NOMO-1 treated with DMSO at 0.1 percent for 48 hours (cell line): Measurements from ENCODE around the gene WDR7.

Experiments used
- DNase-seq: peaks from one replicate; lab custom pipeline; 2025; ENCODE audit not compliant: unreplicated experiment; lab: John Stamatoyannopoulos, UW

The WDR7 gene

GRCh38 chr18:56873441-56874140, 222.4 kb downstream of the WDR7 start:
- peak; percentile 41 for DNase-seq

- DNase-seq, result no peak
These were observed 227.6 kb downstream of the WDR7 start for GRCh38 chr18:56878711-56879110.

GRCh38 chr18:56884511-56884910, 233.4 kb downstream of the WDR7 start:
- DNase-seq, result no peak

GRCh38 chr18:56888978-56889377, 237.8 kb downstream of the WDR7 start:
- no peak for DNase-seq

GRCh38 chr18:56889621-56890020, 238.5 kb downstream of the WDR7 start:
- DNase-seq, result no peak

GRCh38 chr18:56890632-56891031, 239.5 kb downstream of the WDR7 start:
- no peak for DNase-seq

GRCh38 chr18:56891116-56891515, 240.0 kb downstream of the WDR7 start:
- DNase-seq, result no peak

- peak; percentile 32 for DNase-seq
These were observed 240.7 kb downstream of the WDR7 start for GRCh38 chr18:56891870-56892269.

- no peak for DNase-seq
These were observed 246.0 kb downstream of the WDR7 start for GRCh38 chr18:56897122-56897521.

- DNase-seq, result no peak
These were observed 248.5 kb downstream of the WDR7 start for GRCh38 chr18:56899660-56900059.

GRCh38 chr18:56900195-56901094, 249.3 kb downstream of the WDR7 start:
- DNase-seq, result no peak

GRCh38 chr18:56901919-56902318, 250.8 kb downstream of the WDR7 start:
- DNase-seq, result no peak

- no peak for DNase-seq
These were observed 251.5 kb downstream of the WDR7 start for GRCh38 chr18:56902653-56903052.

- DNase-seq, result no peak
These were observed 252.5 kb downstream of the WDR7 start for GRCh38 chr18:56903686-56904085.

GRCh38 chr18:56907771-56908170, 256.6 kb downstream of the WDR7 start:
- DNase-seq, result no peak

- no peak for DNase-seq
These were observed 259.1 kb downstream of the WDR7 start for GRCh38 chr18:56910237-56910636.

- DNase-seq, result no peak
These were observed 259.8 kb downstream of the WDR7 start for GRCh38 chr18:56910967-56911366.

GRCh38 chr18:56913941-56914340, 262.8 kb downstream of the WDR7 start:
- DNase-seq, result no peak

GRCh38 chr18:56919190-56919589, 268.0 kb downstream of the WDR7 start:
- no peak for DNase-seq

- no peak for DNase-seq
These were observed 270.8 kb downstream of the WDR7 start for GRCh38 chr18:56921896-56922480.

GRCh38 chr18:56926734-56927133, 275.6 kb downstream of the WDR7 start:
- DNase-seq, result no peak

- DNase-seq, result no peak
These were observed 276.6 kb downstream of the WDR7 start for GRCh38 chr18:56927786-56928185.
